HepG2 (cell line): ENCODE data around the gene MAP1LC3A. TPM values are rescaled to one million over a fixed set of nuclear protein-coding genes. Genes with fewer than 3 reads are reported as not detected.

Source experiments
- ATAC-seq: fragments of 200-7000 bp; cut with Tn5 transposase; 3 replicates; pipeline ENCODE4 v1.9.1; 2020; ENCODE audit warnings: mild to moderate bottlenecking, moderate library complexity
- BruUV-seq: library from RNA; stranded (reverse); fragments of 400-500 nt; replicated peaks from 2 replicates; lab custom pipeline; 2021; lab: Mats Ljungman, UMichigan
- CTCF ChIA-PET: fragments of 300-600 bp; formaldehyde crosslinking; extraction: SDS; loops from one replicate; lab custom pipeline; 2021; ENCODE audit warnings: low total read pairs, inconsistent platforms, low intra/inter-chr PET ratio; lab: Yijun Ruan, JAX
- POLR2A ChIA-PET: fragments of 350-600 bp; sonication (Branson Sonifier 250); formaldehyde crosslinking; loops from one replicate; lab custom pipeline; 2020; ENCODE audit warnings: antibody characterized with exemption, inconsistent platforms; lab: Yijun Ruan, JAX
- DNase-seq: peaks from one replicate; pipeline ENCODE4 v3.0.0-alpha.2; 2015; ENCODE audit warnings: low spot score
- FAIRE-seq: peaks from 3 replicates; lab custom pipeline; 2011; peaks lifted over from hg19 to GRCh38; lab: Jason Lieb, UNC
- H2AFZ ChIP-seq: one replicate; pipeline ENCODE4 v1.6.1; 2011; ENCODE audit warnings: low read length, inconsistent platforms
- H3K27ac ChIP-seq: fragments of 300-600 bp; 3 replicates; pipeline ENCODE4 v1.8.0; 2011; ENCODE audit warnings: mixed run types, mild to moderate bottlenecking, mixed read lengths, low read length, inconsistent platforms; ENCODE audit not compliant: insufficient read depth; ENCODE audit errors: extremely low read length
- H3K27me3 ChIP-seq, 2 experiments: fragments of 200-600 bp in 1 of 2; 2 replicates in 1 of 2; 3 replicates in 1 of 2; pipeline versions ENCODE4 v1.6.0 to v1.8.0; 2011; ENCODE audit warnings: low read length in 2 of 2, mild to moderate bottlenecking in 2 of 2, moderate library complexity in 2 of 2, inconsistent platforms in 1 of 2; ENCODE audit not compliant: insufficient read depth in 2 of 2, control insufficient read depth in 1 of 2
- H3K36me3 ChIP-seq, 2 experiments: fragments of 200-600 bp in 1 of 2; replicated peaks in 1 of 2; 2 replicates in 1 of 2; 3 replicates in 1 of 2; pipeline versions ENCODE4 v1.5.1 to v1.8.0; 2011; ENCODE audit warnings: low read length in 2 of 2, inconsistent platforms in 1 of 2; ENCODE audit not compliant: insufficient read depth in 2 of 2, control insufficient read depth in 1 of 2
- H3K4me1 ChIP-seq: 2 replicates; pipeline ENCODE4 v1.5.1; 2012; ENCODE audit warnings: low read length, inconsistent platforms; ENCODE audit not compliant: insufficient read depth
- H3K4me2 ChIP-seq: 2 replicates; pipeline ENCODE4 v1.6.0; 2011; ENCODE audit warnings: low read depth, low read length, inconsistent platforms
- H3K4me3 ChIP-seq, 3 experiments: fragments of 200-600 bp in 1 of 3; sonication (generic), shearing (Covaris generic) in 1 of 3; replicated peaks in 1 of 3; 2 replicates each; pipeline ENCODE4 v1.5.1; 2011 to 2016; ENCODE audit warnings: low read length in 3 of 3, inconsistent platforms in 2 of 3, low read depth in 2 of 3, mild to moderate bottlenecking in 2 of 3, control low read depth in 1 of 3, mixed read lengths in 1 of 3; ENCODE audit not compliant: insufficient read depth in 1 of 3
- H3K79me2 ChIP-seq: one replicate; pipeline ENCODE4 v1.6.1; 2011; ENCODE audit warnings: low read length, inconsistent platforms; ENCODE audit not compliant: insufficient read depth
- H3K9ac ChIP-seq: 2 replicates; pipeline ENCODE4 v1.6.0; 2011; ENCODE audit warnings: mild to moderate bottlenecking, low read depth, low read length, inconsistent platforms; ENCODE audit not compliant: insufficient read depth
- H3K9me3 ChIP-seq: 2 replicates; pipeline ENCODE4 v1.5.1; 2012; ENCODE audit warnings: mild to moderate bottlenecking, low read length
- H4K20me1 ChIP-seq: 2 replicates; pipeline ENCODE4 v1.6.0; 2011; ENCODE audit warnings: inconsistent platforms, mild to moderate bottlenecking, low read length, moderate library complexity; ENCODE audit not compliant: insufficient read depth
- CEBPB ChIP-seq: IDR thresholded peaks from 2 replicates; pipeline ENCODE4 v1.6.1; 2011; ENCODE audit warnings: low read depth, low read length, improper control_type of control experiment, borderline replicate concordance
- HMG20B ChIP-seq: conservative IDR thresholded peaks from 2 replicates; pipeline ENCODE4 v1.6.1; 2016; ENCODE audit warnings: missing genetic modification reagents, missing compliant biosample characterization
- NR1H2 ChIP-seq: sonication (generic); formaldehyde crosslinking; IDR thresholded peaks from 2 replicates; pipeline ENCODE4 v1.8.1; 2022; ENCODE audit warnings: low read depth, missing genetic modification reagents, borderline replicate concordance
- SOX5 ChIP-seq: IDR thresholded peaks from 2 replicates; pipeline ENCODE4 v1.6.1; 2016; ENCODE audit warnings: borderline replicate concordance
- ZNF124 ChIP-seq: sonication (generic); formaldehyde crosslinking; IDR thresholded peaks from 2 replicates; pipeline ENCODE4 v1.4.0; 2020; ENCODE audit warnings: missing genetic modification reagents
- WGBS: methylation state at CpG from one replicate; pipeline ENCODE4 v1.1.6; 2017; ENCODE audit warnings: low lambda C conversion rate; 5-methylcytosine and 5-hydroxymethylcytosine counted together
- in situ Hi-C: cut with HindIII; loops from 2 replicates; pipeline ENCODE4 v1.10.0; 2017; ENCODE audit warnings: low pct_unique_long_range_greater_than_20kb; ENCODE audit not compliant: extremely low pct_ligation_motif_present
- intact Hi-C: fragments of 100-400 bp; cut with micrococcal nuclease; formaldehyde crosslinking; loops from one replicate; pipeline ENCODE4 v1.10.0; 2022; ENCODE audit not compliant: unreplicated experiment
- polyA plus RNA-seq, 8 experiments: library from polyadenylated mRNA; depleted of rRNA in 3 of 8; stranded (reverse) in 7 of 8; unstranded in 1 of 8; fragments of >200 nt; fragmentation: Illumina TruSeq in 4 of 8; extraction: Trizol in 4 of 8; gene quantifications; 2 replicates each; pipeline versions ENCODE4 v1.2.1 to v1.2.3, GENCODE V29; 2011 to 2016; ENCODE audit warnings: low read depth in 4 of 8, missing spikeins in 1 of 8, mixed read lengths in 1 of 8; ENCODE audit not compliant: insufficient read depth in 1 of 8
- total RNA-seq, 5 experiments: library from RNA; depleted of rRNA; stranded (reverse); fragments of >200 nt; fragmentation: Illumina TruSeq; extraction: Trizol; gene quantifications; 2 replicates each; pipeline ENCODE4 v1.2.3, GENCODE V29; 2016; ENCODE audit warnings: low read depth in 1 of 5
- TF ChIP-seq, protein P1 (sequence below): sonication (generic); formaldehyde crosslinking; IDR thresholded peaks from 2 replicates; pipeline ENCODE4 v1.4.0; 2020; ENCODE audit warnings: mild to moderate bottlenecking, missing genetic modification reagents
- TF ChIP-seq, protein P2 (sequence below): sonication (generic); formaldehyde crosslinking; IDR thresholded peaks from 2 replicates; pipeline ENCODE4 v1.5.0; 2020; ENCODE audit warnings: mild to moderate bottlenecking, missing genetic modification reagents, moderate library complexity
- TF ChIP-seq, protein P3 (sequence below): IDR thresholded peaks from 2 replicates; pipeline ENCODE4 v1.6.1; 2016; ENCODE audit warnings: missing compliant biosample characterization, missing genetic modification reagents, borderline replicate concordance

Gene MAP1LC3A
- total and polyA plus RNA-seq, 2 of the 13 experiments (the other 11 are each of a cell fraction or from before 2014, with no cell fraction given), result not detected

DNA sequence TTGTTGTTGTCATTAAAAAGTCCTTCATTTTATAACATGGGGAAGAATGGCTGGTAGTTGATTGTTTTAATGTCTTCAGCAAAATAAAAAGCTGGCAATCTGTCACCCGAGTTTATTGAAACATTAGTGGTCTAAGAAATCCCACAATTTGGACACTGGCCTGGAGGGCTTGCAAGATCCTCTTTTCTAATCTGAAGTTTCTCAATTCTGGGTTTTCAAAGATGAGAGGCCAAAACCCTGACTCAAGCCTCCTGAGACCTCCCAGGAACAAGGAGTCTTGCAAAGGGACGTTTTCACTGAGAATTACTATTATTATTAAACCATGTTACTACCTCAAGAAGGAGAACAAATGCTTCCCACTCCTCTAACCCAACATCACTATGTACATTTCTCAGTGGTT lies 19.5 kb downstream of the MAP1LC3A start:
- H2AFZ ChIP-seq, result no peak overlapping the region
- H3K4me1 ChIP-seq, result peaks cover 7% of the 10 kb centered on the region
- H3K27me3 ChIP-seq, result no peaks in the 10 kb centered on the region
- H3K79me2 ChIP-seq, result no peaks in the 10 kb centered on the region
- no peak overlapping the region for H3K27ac ChIP-seq
- no peak overlapping the region for H3K4me3 ChIP-seq
- 85% methylated on average over 2 of the region's 2 CpGs for WGBS
- POLR2A ChIA-PET, result interaction anchor here (0.6 kb wide), 1 partner anchor 269 kb away, joined by 3 read pairs; no protein-coding TSS in a partner anchor
- no TSS peak for BruUV-seq
- in situ Hi-C loops, result loop anchor here (10.0 kb wide), 1 partner anchor 197 kb away; no protein-coding TSS in a partner anchor
- H3K36me3 ChIP-seq, result peaks cover 22 to 70% of the 10 kb centered on the region in 2 experiments
- CTCF ChIA-PET, result no interaction called here
- ATAC-seq, result no peak
- DNase-seq, result no peak
- H3K9ac ChIP-seq, result no peak overlapping the region
- H3K4me2 ChIP-seq, result no peak overlapping the region
- H4K20me1 ChIP-seq, result no peaks in the 10 kb centered on the region
- H3K9me3 ChIP-seq, result no peaks in the 10 kb centered on the region
- TF ChIP-seq, protein P1, sequence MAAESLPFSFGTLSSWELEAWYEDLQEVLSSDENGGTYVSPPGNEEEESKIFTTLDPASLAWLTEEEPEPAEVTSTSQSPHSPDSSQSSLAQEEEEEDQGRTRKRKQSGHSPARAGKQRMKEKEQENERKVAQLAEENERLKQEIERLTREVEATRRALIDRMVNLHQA (CRISPR knock-in tag), result no peak
- no peak for TF ChIP-seq NR1H2 (CRISPR knock-in tag)
- TF ChIP-seq, protein P2, sequence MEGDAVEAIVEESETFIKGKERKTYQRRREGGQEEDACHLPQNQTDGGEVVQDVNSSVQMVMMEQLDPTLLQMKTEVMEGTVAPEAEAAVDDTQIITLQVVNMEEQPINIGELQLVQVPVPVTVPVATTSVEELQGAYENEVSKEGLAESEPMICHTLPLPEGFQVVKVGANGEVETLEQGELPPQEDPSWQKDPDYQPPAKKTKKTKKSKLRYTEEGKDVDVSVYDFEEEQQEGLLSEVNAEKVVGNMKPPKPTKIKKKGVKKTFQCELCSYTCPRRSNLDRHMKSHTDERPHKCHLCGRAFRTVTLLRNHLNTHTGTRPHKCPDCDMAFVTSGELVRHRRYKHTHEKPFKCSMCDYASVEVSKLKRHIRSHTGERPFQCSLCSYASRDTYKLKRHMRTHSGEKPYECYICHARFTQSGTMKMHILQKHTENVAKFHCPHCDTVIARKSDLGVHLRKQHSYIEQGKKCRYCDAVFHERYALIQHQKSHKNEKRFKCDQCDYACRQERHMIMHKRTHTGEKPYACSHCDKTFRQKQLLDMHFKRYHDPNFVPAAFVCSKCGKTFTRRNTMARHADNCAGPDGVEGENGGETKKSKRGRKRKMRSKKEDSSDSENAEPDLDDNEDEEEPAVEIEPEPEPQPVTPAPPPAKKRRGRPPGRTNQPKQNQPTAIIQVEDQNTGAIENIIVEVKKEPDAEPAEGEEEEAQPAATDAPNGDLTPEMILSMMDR (CRISPR knock-in tag), result no peak
- TF ChIP-seq, protein P3, sequence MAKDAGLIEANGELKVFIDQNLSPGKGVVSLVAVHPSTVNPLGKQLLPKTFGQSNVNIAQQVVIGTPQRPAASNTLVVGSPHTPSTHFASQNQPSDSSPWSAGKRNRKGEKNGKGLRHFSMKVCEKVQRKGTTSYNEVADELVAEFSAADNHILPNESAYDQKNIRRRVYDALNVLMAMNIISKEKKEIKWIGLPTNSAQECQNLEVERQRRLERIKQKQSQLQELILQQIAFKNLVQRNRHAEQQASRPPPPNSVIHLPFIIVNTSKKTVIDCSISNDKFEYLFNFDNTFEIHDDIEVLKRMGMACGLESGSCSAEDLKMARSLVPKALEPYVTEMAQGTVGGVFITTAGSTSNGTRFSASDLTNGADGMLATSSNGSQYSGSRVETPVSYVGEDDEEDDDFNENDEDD, result no peak
- no peak for TF ChIP-seq ZNF124
- no peak for TF ChIP-seq CEBPB
- TF ChIP-seq SOX5, result no peak
- no peak for TF ChIP-seq HMG20B (CRISPR knock-in tag)
- intact Hi-C loops, result no loop called here
- no peak for FAIRE-seq
